ENCODE measurements around the gene CD8B.

The CD8B gene

GRCh38 chr2:86806059-86806857 is 55.4 kb downstream of the CD8B start:
- DNase-seq (ENCODE audit: low read depth in 2 of 2, low spot score in 1 of 2) = no peak

GRCh38 chr2:86800856-86801567 is 60.7 kb downstream of the CD8B start:
- DNase-seq (ENCODE audit: low read depth in 2 of 2, low spot score in 1 of 2) = no peak

- no peak for DNase-seq (ENCODE audit: low read depth in 2 of 2, low spot score in 1 of 2)
These were observed 66.8 kb downstream of the CD8B start for GRCh38 chr2:86794861-86795260.

GRCh38 chr2:86793752-86794151 is 67.9 kb downstream of the CD8B start:
- no peak for DNase-seq (ENCODE audit: low read depth in 2 of 2, low spot score in 1 of 2)

GRCh38 chr2:86791573-86791972 is 70.1 kb downstream of the CD8B start:
- no peak for DNase-seq (ENCODE audit: low read depth in 2 of 2, low spot score in 1 of 2)

GRCh38 chr2:86790676-86791572 is 70.8 kb downstream of the CD8B start, which contains the start of gene CD8A:
CD8A (minus strand) TSS chr2:86790913; CDS start chr2:86790825, 88 bp downstream.
- peak; percentile 56 to 69 for DNase-seq (ENCODE audit: low read depth in 2 of 2, low spot score in 1 of 2)

- no peak for DNase-seq (ENCODE audit: low read depth in 2 of 2, low spot score in 1 of 2)
These were observed 71.5 kb downstream of the CD8B start for GRCh38 chr2:86790134-86790675.

GRCh38 chr2:86789687-86790133 is 72.0 kb downstream of the CD8B start:
- DNase-seq (ENCODE audit: low read depth in 2 of 2, low spot score in 1 of 2) = no peak

GRCh38 chr2:86788881-86789686 is 72.6 kb downstream of the CD8B start:
- DNase-seq (ENCODE audit: low read depth in 2 of 2, low spot score in 1 of 2) = no peak

GRCh38 chr2:86788165-86788564 is 73.5 kb downstream of the CD8B start:
- DNase-seq (ENCODE audit: low read depth in 2 of 2, low spot score in 1 of 2) = no peak

GRCh38 chr2:86787736-86788135 is 74.0 kb downstream of the CD8B start:
- DNase-seq (ENCODE audit: low read depth in 2 of 2, low spot score in 1 of 2) = no peak

GRCh38 chr2:86786001-86786536 is 75.6 kb downstream of the CD8B start:
- DNase-seq (ENCODE audit: low read depth in 2 of 2, low spot score in 1 of 2) = no peak

- DNase-seq (ENCODE audit: low read depth in 2 of 2, low spot score in 1 of 2) = peak; percentile 52 to 66
These were observed 76.2 kb downstream of the CD8B start for GRCh38 chr2:86785456-86785855.

GRCh38 chr2:86783615-86784339 is 77.9 kb downstream of the CD8B start:
- DNase-seq (ENCODE audit: low read depth in 2 of 2, low spot score in 1 of 2) = no peak

GRCh38 chr2:86782748-86783147 is 78.9 kb downstream of the CD8B start:
- no peak for DNase-seq (ENCODE audit: low read depth in 2 of 2, low spot score in 1 of 2)

GRCh38 chr2:86781363-86781762 is 80.3 kb downstream of the CD8B start:
- DNase-seq (ENCODE audit: low read depth in 2 of 2, low spot score in 1 of 2) = no peak

- DNase-seq (ENCODE audit: low read depth in 2 of 2, low spot score in 1 of 2) = no peak
These were observed 81.7 kb downstream of the CD8B start for GRCh38 chr2:86779971-86780370.

GRCh38 chr2:86778957-86779356 is 82.7 kb downstream of the CD8B start:
- DNase-seq (ENCODE audit: low read depth in 2 of 2, low spot score in 1 of 2) = no peak

- no peak for DNase-seq (ENCODE audit: low read depth in 2 of 2, low spot score in 1 of 2)
These were observed 85.2 kb downstream of the CD8B start for GRCh38 chr2:86776532-86776931.
